Measurements from ENCODE around the gene CCT8. TPM values are rescaled to one million over a fixed set of nuclear protein-coding genes. Genes with fewer than 3 reads are reported as not detected.

Gene CCT8
- total and polyA plus RNA-seq, 2 donors (not counting 1 experiment from before 2014, with no cell fraction given), result 59.2 to 92.8 TPM

DNA sequence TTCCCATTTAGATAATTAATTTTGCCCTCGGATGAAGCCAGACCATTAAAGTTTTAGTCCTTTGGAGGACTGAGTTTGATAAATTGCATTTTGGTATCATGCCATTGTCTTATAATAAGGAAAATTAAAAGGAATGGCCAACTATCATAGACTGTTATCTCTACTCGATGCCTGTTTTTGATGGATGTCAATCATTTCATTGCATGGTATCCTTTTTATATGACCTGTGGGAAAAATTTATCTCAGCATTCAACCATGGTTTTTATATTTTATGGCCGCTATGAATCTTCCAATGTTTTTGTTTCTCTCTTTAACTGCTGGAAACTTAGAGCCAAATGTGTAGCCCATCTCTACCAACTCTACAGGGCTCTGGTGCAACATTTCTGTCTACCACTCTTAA lies 9.9 kb upstream of the CCT8 start:
- H3K4me1 ChIP-seq (ENCODE audit: control insufficient read depth in 2 of 2, insufficient read depth in 2 of 2, low read length in 2 of 2), result peaks cover 25% of the 10 kb centered on the region in 2 donors
- WGBS (ENCODE audit: insufficient coverage), result 100% methylated on average over 1 of the region's 3 CpGs
- no peak for TF ChIP-seq EZH2 (IDR thresholded peaks at IDR 0.05; ENCODE audit: borderline replicate concordance, insufficient read depth, low read depth, low read length, poor library complexity, severe bottlenecking)
- TF ChIP-seq, protein P1, sequence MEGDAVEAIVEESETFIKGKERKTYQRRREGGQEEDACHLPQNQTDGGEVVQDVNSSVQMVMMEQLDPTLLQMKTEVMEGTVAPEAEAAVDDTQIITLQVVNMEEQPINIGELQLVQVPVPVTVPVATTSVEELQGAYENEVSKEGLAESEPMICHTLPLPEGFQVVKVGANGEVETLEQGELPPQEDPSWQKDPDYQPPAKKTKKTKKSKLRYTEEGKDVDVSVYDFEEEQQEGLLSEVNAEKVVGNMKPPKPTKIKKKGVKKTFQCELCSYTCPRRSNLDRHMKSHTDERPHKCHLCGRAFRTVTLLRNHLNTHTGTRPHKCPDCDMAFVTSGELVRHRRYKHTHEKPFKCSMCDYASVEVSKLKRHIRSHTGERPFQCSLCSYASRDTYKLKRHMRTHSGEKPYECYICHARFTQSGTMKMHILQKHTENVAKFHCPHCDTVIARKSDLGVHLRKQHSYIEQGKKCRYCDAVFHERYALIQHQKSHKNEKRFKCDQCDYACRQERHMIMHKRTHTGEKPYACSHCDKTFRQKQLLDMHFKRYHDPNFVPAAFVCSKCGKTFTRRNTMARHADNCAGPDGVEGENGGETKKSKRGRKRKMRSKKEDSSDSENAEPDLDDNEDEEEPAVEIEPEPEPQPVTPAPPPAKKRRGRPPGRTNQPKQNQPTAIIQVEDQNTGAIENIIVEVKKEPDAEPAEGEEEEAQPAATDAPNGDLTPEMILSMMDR (IDR thresholded peaks at IDR 0.05), result no peak
- ChIA-PET CTCF (interaction anchor here (1.9 kb wide), 1 partner anchor 289 kb away, joined by 6 read pairs; no protein-coding TSS in a partner anchor), POLR2A (no interaction called here)
- H3K4me3 ChIP-seq (ENCODE audit: control extremely low read depth in 1 of 5, extremely low read depth in 1 of 5, insufficient read depth in 1 of 5, low read depth in 2 of 5, low read length in 4 of 5), result no peak overlapping the region
- Mint-ChIP-seq H3K9me3 (ENCODE audit: insufficient read depth) (peaks cover 2% of the 10 kb centered on the region), H3K27ac (no peak overlapping the region), H3K4me1 (peaks cover 23% of the 10 kb centered on the region), H3K27me3 (no peaks in the 10 kb centered on the region), H3K4me3 (no peak overlapping the region)
- intact Hi-C loops (cut with micrococcal nuclease), result no loop called here
- H3K79me2 ChIP-seq (ENCODE audit: control insufficient read depth, insufficient read depth, low read length), result peaks cover 31% of the 10 kb centered on the region
- no peak overlapping the region for H2AFZ ChIP-seq (ENCODE audit: insufficient read depth, low read depth, low read length, poor library complexity, severe bottlenecking)
- ATAC-seq (ENCODE audit: low read depth), result no peak
- no peak overlapping the region for H3K4me2 ChIP-seq (replicated peaks; ENCODE audit: low read depth, low read length, poor library complexity, severe bottlenecking)
- H4K20me1 ChIP-seq (ENCODE audit: control insufficient read depth, insufficient read depth, low read length, poor library complexity, severe bottlenecking), result no peaks in the 10 kb centered on the region
- H3K36me3 ChIP-seq (replicated peaks in 1 of 2; ENCODE audit: control extremely low read depth in 1 of 2, control insufficient read depth in 1 of 2, extremely low read depth in 1 of 2, insufficient read depth in 2 of 2, low read length in 1 of 2), result no peaks in the 10 kb centered on the region
- no peak for DNase-seq
- H3K9ac ChIP-seq (ENCODE audit: low read length), result no peak overlapping the region
- H3K27me3 ChIP-seq (replicated peaks in 1 of 4; ENCODE audit: control extremely low read depth in 1 of 4, control insufficient read depth in 3 of 4, insufficient read depth in 4 of 4, low read length in 3 of 4), result no peaks in the 10 kb centered on the region
- no peaks in the 10 kb centered on the region for H3K9me3 ChIP-seq (ENCODE audit: control extremely low read depth in 1 of 3, control insufficient read depth in 2 of 3, insufficient read depth in 1 of 3, low read length in 2 of 3)
- H3K27ac ChIP-seq (ENCODE audit: low read length in 2 of 2), result no peak overlapping the region

DNA sequence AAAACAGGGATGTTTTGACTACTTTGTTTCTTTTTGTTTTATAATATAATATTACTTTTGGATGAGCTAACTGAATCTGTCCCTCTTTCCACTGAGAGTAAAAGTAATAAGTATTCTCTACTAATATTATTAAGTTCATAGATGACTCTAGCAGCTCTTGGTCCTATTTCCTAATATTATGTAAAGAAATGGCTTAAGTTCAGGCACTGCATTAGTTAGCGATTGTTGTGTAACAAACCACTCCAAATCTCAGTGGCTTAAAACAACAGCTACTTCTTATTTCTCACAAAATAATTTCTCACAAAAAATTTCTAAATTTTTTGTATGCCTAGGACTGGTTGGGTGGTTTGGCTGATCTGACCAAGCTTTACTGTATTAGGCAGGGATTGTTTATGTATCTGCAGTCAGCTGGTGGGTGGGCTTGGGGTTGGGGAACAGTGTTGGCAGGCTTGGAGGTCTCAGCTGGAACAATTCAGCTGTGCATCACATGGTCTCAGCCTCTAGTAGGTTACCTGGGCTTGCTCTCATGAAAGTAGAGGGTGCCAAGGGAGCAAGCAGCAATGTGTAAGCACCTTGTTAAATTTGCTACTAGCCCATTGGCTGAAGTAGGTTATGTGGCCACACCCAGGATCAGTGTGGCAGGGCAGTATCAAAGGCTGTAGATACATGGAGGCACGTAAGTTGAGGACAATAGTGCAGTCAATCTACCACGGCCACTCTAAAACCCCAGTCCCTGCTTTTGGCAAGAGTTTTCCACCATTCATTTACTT lies 8.8 kb upstream of the CCT8 start:
- ATAC-seq (ENCODE audit: low read depth) (no peak), DNase-seq (no peak)
- no peak for TF ChIP-seq EZH2 (IDR thresholded peaks at IDR 0.05; ENCODE audit: borderline replicate concordance, insufficient read depth, low read depth, low read length, poor library complexity, severe bottlenecking)
- TF ChIP-seq, protein P1 (IDR thresholded peaks at IDR 0.05), result no peak
- H3K4me1 ChIP-seq (ENCODE audit: control insufficient read depth in 2 of 2, insufficient read depth in 2 of 2, low read length in 2 of 2), result peaks cover 26 to 27% of the 10 kb centered on the region in 2 donors
- H3K9me3 ChIP-seq (ENCODE audit: control extremely low read depth in 1 of 3, control insufficient read depth in 2 of 3, insufficient read depth in 1 of 3, low read length in 2 of 3), result no peaks in the 10 kb centered on the region
- H3K36me3 ChIP-seq (replicated peaks in 1 of 2; ENCODE audit: control extremely low read depth in 1 of 2, control insufficient read depth in 1 of 2, extremely low read depth in 1 of 2, insufficient read depth in 2 of 2, low read length in 1 of 2), result no peaks in the 10 kb centered on the region
- Mint-ChIP-seq H3K4me1 (peaks cover 29% of the 10 kb centered on the region), H3K9me3 (ENCODE audit: insufficient read depth) (peaks cover 2% of the 10 kb centered on the region), H3K27me3 (no peaks in the 10 kb centered on the region), H3K4me3 (no peak overlapping the region), H3K27ac (no peak overlapping the region)
- H4K20me1 ChIP-seq (ENCODE audit: control insufficient read depth, insufficient read depth, low read length, poor library complexity, severe bottlenecking), result no peaks in the 10 kb centered on the region
- WGBS (ENCODE audit: insufficient coverage), result 100% methylated on average over 1 of the region's 3 CpGs
- intact Hi-C loops (cut with micrococcal nuclease), result no loop called here
- H3K27me3 ChIP-seq (replicated peaks in 1 of 4; ENCODE audit: control extremely low read depth in 1 of 4, control insufficient read depth in 3 of 4, insufficient read depth in 4 of 4, low read length in 3 of 4), result no peaks in the 10 kb centered on the region
- no peak overlapping the region for H3K27ac ChIP-seq (ENCODE audit: low read length in 2 of 2)
- CTCF ChIA-PET, result interaction anchor here (1.9 kb wide), 1 partner anchor 290 kb away, joined by 6 read pairs; no protein-coding TSS in a partner anchor
- H2AFZ ChIP-seq (ENCODE audit: insufficient read depth, low read depth, low read length, poor library complexity, severe bottlenecking), result no peak overlapping the region
- no peak overlapping the region for H3K4me3 ChIP-seq (ENCODE audit: control extremely low read depth in 1 of 5, extremely low read depth in 1 of 5, insufficient read depth in 1 of 5, low read depth in 2 of 5, low read length in 4 of 5)
- H3K79me2 ChIP-seq (ENCODE audit: control insufficient read depth, insufficient read depth, low read length), result peaks cover 30% of the 10 kb centered on the region
- POLR2A ChIA-PET, result no interaction called here
- no peak overlapping the region for H3K9ac ChIP-seq (ENCODE audit: low read length)
- no peak overlapping the region for H3K4me2 ChIP-seq (replicated peaks; ENCODE audit: low read depth, low read length, poor library complexity, severe bottlenecking)
